Adrenal gland (tissue), 19 donors: ENCODE results near the gene POU4F2. TPM values are rescaled to one million over a fixed set of nuclear protein-coding genes. Genes with fewer than 3 reads are reported as not detected.

Experiments used
- DNase-seq, 7 donors: peaks; one replicate each; pipeline ENCODE4 v3.0.0-alpha.2; 2019 to 2020
- H3K27ac ChIP-seq, 5 donors: fragments of 200-600 bp; sonication (generic) in 4 of 5; 1 replicate in 3 of 5; 2 replicates in 2 of 5; pipeline versions ENCODE4 v1.5.1 to v1.8.0; 2016 to 2020; ENCODE audit warnings: mild to moderate bottlenecking in 1 of 5
- H3K27me3 ChIP-seq: fragments of 200-600 bp; 2 replicates; pipeline ENCODE4 v1.8.0; 2021
- H3K36me3 ChIP-seq, 2 donors: fragments of 200-600 bp; replicated peaks in 1 of 2; 1 replicate in 1 of 2; 2 replicates in 1 of 2; pipeline versions ENCODE4 v1.5.1 to v1.8.0; 2018 to 2022
- H3K4me1 ChIP-seq, 2 donors: fragments of 200-600 bp; replicated peaks in 1 of 2; 1 replicate in 1 of 2; 2 replicates in 1 of 2; pipeline versions ENCODE4 v1.5.1 to v1.8.0; 2018 to 2021
- H3K4me3 ChIP-seq, 4 donors: fragments of 200-600 bp; sonication (generic) in 3 of 4; one replicate each; pipeline ENCODE4 v1.5.1; 2016 to 2018
- H3K9me3 ChIP-seq, 3 donors: fragments of 200-600 bp; sonication (generic) in 1 of 3; replicated peaks in 1 of 3; 1 replicate in 2 of 3; 2 replicates in 1 of 3; pipeline versions ENCODE4 v1.5.1 to v1.8.0; 2016 to 2021
- POLR2A ChIP-seq, 2 donors: fragments of 450-650 bp; IDR thresholded peaks; one replicate each; pipeline ENCODE4 v1.6.1; 2017; ENCODE audit warnings: antibody characterized with exemption in 2 of 2, mild to moderate bottlenecking in 2 of 2, moderate library complexity in 1 of 2
- WGBS, 4 donors: extraction: QIAGEN DNeasy Blood & Tissue Kit in 2 of 4; methylation state at CpG; one replicate each; pipeline versions ENCODE4 v1.1.5 to v1.1.7; 2013 to 2017; 5-methylcytosine and 5-hydroxymethylcytosine counted together
- intact Hi-C, 2 donors: fragments of 100-400 bp; cut with DNase I; formaldehyde crosslinking; loops; one replicate each; pipeline versions ENCODE4 v1.14.1 to v1.15.0; 2022 to 2023
- long read RNA-seq, 10 donors: library from polyadenylated mRNA in 3 of 10; unstranded in 2 of 10; stranded (forward) in 1 of 10; transcript quantifications; one replicate each; pipeline ENCODE4 v2.0.0 and lab custom pipeline, GENCODE V29; 2021 to 2026
- polyA plus RNA-seq, 3 donors: library from polyadenylated mRNA; stranded (reverse); fragments of 200-250 nt in 2 of 3; fragments of 350-450 nt in 1 of 3; fragmentation: Illumina TruSeq in 1 of 3; extraction: RNeasy Lipid Tissue Mini Kit (QIAGEN cat#74804) in 1 of 3; gene quantifications; one replicate each; pipeline ENCODE4 v1.2.3, GENCODE V29; 2013 to 2014
- total RNA-seq, 9 donors: library from RNA; depleted of rRNA in 4 of 9; stranded (reverse); fragments of >200 nt in 4 of 9; fragments of 120-200 nt in 1 of 9; fragmentation: NEBNext Ultra II Directional in 1 of 9; extraction: Animal tissue kit (Norgen Biotek cat#: 25700) in 1 of 9; gene quantifications; one replicate each; pipeline versions ENCODE4 v1.1.0 to v1.2.4, GENCODE V29; 2013 to 2023
- TF ChIP-seq, protein P1 (sequence below), 6 experiments: fragments of 450-650 bp in 4 of 6; fragments of 200-600 bp in 2 of 6; sonication (generic) in 1 of 6; IDR thresholded peaks; 1 replicate in 5 of 6; 2 replicates in 1 of 6; pipeline versions ENCODE4 v1.5.1 to v1.8.0; 2016 to 2021; ENCODE audit warnings: antibody characterized with exemption in 6 of 6, mild to moderate bottlenecking in 2 of 6, moderate library complexity in 1 of 6
- donor health status: healthy with polysubstance abuse.
- donor health status: Bipolar disorder and iron deficiency.
- donor health status: DM: yes; HTN: yes; CAD: no.
- donor health status: DM: no; HTN: no; CAD: no.
- donor health status: DM: no; HTN: no; CAD: no.
- donor health status: DM: yes; HTN: yes; CAD: no.

POU4F2 gene, protein sequence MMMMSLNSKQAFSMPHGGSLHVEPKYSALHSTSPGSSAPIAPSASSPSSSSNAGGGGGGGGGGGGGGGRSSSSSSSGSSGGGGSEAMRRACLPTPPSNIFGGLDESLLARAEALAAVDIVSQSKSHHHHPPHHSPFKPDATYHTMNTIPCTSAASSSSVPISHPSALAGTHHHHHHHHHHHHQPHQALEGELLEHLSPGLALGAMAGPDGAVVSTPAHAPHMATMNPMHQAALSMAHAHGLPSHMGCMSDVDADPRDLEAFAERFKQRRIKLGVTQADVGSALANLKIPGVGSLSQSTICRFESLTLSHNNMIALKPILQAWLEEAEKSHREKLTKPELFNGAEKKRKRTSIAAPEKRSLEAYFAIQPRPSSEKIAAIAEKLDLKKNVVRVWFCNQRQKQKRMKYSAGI
- total RNA-seq (not detected), polyA plus RNA-seq (not detected)
- long read RNA-seq, donor 1: 0 reads
- long read RNA-seq, donor 2: 0 reads
- long read RNA-seq, donor 3: 0 reads
- long read RNA-seq, donor 4: 0 reads
- long read RNA-seq, donor 5: 0 reads
- long read RNA-seq, donor 6: 0 reads
- long read RNA-seq, donor 7: 0 reads
- long read RNA-seq, donor 8: 0 reads
- long read RNA-seq, donor 9: 0 reads
- long read RNA-seq, donor 10: 0 reads

DNA sequence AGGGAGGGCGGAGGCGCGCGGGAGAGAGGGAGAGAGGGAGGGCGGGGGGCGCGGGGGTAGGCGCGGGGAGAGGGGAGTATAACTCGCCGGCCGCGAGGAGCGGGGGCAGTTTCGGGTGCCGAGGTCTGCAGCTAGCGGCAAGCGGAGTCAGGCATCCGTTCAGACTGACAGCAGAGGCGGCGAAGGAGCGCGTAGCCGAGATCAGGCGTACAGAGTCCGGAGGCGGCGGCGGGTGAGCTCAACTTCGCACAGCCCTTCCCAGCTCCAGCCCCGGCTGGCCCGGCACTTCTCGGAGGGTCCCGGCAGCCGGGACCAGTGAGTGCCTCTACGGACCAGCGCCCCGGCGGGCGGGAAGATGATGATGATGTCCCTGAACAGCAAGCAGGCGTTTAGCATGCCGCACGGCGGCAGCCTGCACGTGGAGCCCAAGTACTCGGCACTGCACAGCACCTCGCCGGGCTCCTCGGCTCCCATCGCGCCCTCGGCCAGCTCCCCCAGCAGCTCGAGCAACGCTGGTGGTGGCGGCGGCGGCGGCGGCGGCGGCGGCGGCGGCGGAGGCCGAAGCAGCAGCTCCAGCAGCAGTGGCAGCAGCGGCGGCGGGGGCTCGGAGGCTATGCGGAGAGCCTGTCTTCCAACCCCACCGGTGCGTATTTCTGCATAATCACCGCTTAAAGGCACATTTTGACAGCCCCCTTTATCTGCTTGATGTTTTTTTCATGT lies at the start of gene POU4F2:
POU4F2 (plus strand) TSS at position 108 of the 720 bp plus-strand sequence; CDS start at position 356, 248 bp downstream.
- 0 to 3% (median 2%) methylated on average over 32 to 73 of the region's 74 CpGs for WGBS, 4 donors
- H3K4me3 ChIP-seq: peak within 1 kb of the TSS in 1 of 4 donors; percentile 13
- DNase-seq: no peak
- H3K27ac ChIP-seq: no peak within 1 kb of the TSS
- no peak for TF ChIP-seq POLR2A (IDR thresholded peaks at IDR 0.05)
- TF ChIP-seq, protein P1, sequence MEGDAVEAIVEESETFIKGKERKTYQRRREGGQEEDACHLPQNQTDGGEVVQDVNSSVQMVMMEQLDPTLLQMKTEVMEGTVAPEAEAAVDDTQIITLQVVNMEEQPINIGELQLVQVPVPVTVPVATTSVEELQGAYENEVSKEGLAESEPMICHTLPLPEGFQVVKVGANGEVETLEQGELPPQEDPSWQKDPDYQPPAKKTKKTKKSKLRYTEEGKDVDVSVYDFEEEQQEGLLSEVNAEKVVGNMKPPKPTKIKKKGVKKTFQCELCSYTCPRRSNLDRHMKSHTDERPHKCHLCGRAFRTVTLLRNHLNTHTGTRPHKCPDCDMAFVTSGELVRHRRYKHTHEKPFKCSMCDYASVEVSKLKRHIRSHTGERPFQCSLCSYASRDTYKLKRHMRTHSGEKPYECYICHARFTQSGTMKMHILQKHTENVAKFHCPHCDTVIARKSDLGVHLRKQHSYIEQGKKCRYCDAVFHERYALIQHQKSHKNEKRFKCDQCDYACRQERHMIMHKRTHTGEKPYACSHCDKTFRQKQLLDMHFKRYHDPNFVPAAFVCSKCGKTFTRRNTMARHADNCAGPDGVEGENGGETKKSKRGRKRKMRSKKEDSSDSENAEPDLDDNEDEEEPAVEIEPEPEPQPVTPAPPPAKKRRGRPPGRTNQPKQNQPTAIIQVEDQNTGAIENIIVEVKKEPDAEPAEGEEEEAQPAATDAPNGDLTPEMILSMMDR (IDR thresholded peaks at IDR 0.05): no peak
- intact Hi-C loops: no loop called here
- H3K4me1 ChIP-seq: peaks cover 0 to 9% of the 10 kb centered on the region in 2 donors
- H3K36me3 ChIP-seq: no peaks in the 10 kb centered on the region
- peaks cover 80% of the 10 kb centered on the region for H3K27me3 ChIP-seq
- H3K9me3 ChIP-seq: no peaks in the 10 kb centered on the region

DNA sequence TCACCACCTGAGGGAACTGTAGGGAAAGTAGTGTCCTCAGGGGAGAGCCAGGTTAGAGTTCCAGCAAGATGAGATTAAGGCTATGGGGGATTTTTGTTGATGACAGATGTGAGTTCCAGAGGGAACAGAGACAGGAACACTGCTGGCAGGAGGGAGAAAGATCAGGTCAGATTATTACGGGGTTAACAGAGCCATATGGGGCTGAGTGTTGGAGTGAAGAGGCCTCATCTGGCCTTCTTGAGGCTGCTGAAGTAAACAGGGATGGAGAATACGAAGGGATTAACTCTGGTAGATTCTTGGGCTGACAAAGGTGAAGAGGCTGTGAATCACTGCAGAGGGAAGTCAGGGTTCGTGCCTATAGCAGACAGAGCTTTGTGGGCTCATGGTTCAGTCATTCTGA lies 47.9 kb upstream of the POU4F2 start:
- no peak for DNase-seq
- Histone ChIP-seq H3K4me3 (no peak overlapping the region), H3K36me3 (no peaks in the 10 kb centered on the region), H3K27ac (no peak overlapping the region), H3K9me3 (no peaks in the 10 kb centered on the region), H3K27me3 (no peaks in the 10 kb centered on the region), H3K4me1 (peaks cover 4 to 7% of the 10 kb centered on the region in 2 donors)
- no peak for TF ChIP-seq POLR2A (IDR thresholded peaks at IDR 0.05)
- TF ChIP-seq, protein P1 (IDR thresholded peaks at IDR 0.05): no peak
- WGBS, 4 donors: 58 to 77% (median 66%) methylated on average over 3 of the region's 3 CpGs
- intact Hi-C loops: no loop called here

DNA sequence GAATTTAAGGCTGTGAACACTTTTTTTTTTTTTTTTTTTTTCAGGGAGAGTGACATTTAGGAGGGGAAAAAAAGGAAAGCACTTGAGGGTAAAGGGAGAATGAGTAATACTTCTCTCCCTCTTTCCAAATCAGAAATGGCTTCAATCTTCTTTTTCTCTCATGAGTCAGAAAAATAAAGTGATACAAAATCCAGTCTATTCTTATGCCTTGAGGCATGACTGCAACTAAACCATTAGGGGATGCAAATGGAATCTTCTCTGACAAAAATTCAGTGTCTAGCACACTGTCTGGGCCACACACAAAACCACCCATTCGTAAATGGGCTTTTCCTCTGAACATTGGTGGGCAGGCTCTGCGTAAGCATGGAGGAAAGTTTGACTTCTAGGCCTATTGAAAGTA lies 46.7 kb upstream of the POU4F2 start:
- no peak overlapping the region for H3K4me3 ChIP-seq
- DNase-seq: no peak
- intact Hi-C loops: no loop called here
- H3K27me3 ChIP-seq: no peaks in the 10 kb centered on the region
- no peak for TF ChIP-seq POLR2A (IDR thresholded peaks at IDR 0.05)
- TF ChIP-seq, protein P1 (IDR thresholded peaks at IDR 0.05): no peak
- WGBS, 4 donors: 75 to 86% (median 81%) methylated on average over 2 of the region's 2 CpGs
- no peaks in the 10 kb centered on the region for H3K9me3 ChIP-seq
- no peak overlapping the region for H3K27ac ChIP-seq
- no peaks in the 10 kb centered on the region for H3K4me1 ChIP-seq
- H3K36me3 ChIP-seq: no peaks in the 10 kb centered on the region
